Endothelial cell of umbilical vein (primary cell): ENCODE measurements around the gene ALG11. TPM values are rescaled to one million over a fixed set of nuclear protein-coding genes. Genes with fewer than 3 reads are reported as not detected.

Experiments
- BruUV-seq: library from RNA; stranded (reverse); fragments of 400-500 nt; replicated peaks from 2 replicates; lab custom pipeline; 2021; lab: Mats Ljungman, UMichigan
- CTCF ChIA-PET: fragments of 300-600, 350-600 bp; sonication (Branson Sonifier 250); formaldehyde crosslinking; loops from one replicate; lab custom pipeline; 2021; ENCODE audit warnings: antibody characterized with exemption, inconsistent platforms; lab: Charles Lee
- POLR2A ChIA-PET: fragments of 300-600, 350-600 bp; sonication (Branson Sonifier 250); formaldehyde crosslinking; loops from one replicate; lab custom pipeline; 2021; ENCODE audit warnings: antibody characterized with exemption, inconsistent platforms; lab: Charles Lee
- DNase-seq: peaks from one replicate; pipeline ENCODE4 v3.0.0-alpha.2; 2011; ENCODE audit warnings: low read depth, low spot score
- FAIRE-seq: peaks from 2 replicates; lab custom pipeline; 2011; peaks lifted over from hg19 to GRCh38; lab: Jason Lieb, UNC
- H2AFZ ChIP-seq: 2 replicates; pipeline ENCODE4 v1.6.0; 2012; ENCODE audit warnings: low read depth, low read length, control low read depth, inconsistent platforms
- H3K27ac ChIP-seq: 2 replicates; pipeline ENCODE4 v1.5.1; 2011; ENCODE audit warnings: low read depth, mild to moderate bottlenecking, control low read depth, low read length, moderate library complexity; ENCODE audit not compliant: insufficient read depth
- H3K27me3 ChIP-seq, 2 experiments: 2 replicates each; pipeline versions ENCODE4 v1.6.0 to v1.6.1; 2011; ENCODE audit warnings: low read length in 2 of 2, mixed read lengths in 1 of 2; ENCODE audit not compliant: control insufficient read depth in 2 of 2, insufficient read depth in 2 of 2
- H3K36me3 ChIP-seq, 2 experiments: 2 replicates in 1 of 2; 3 replicates in 1 of 2; pipeline ENCODE4 v1.5.1; 2011; ENCODE audit warnings: low read length in 2 of 2, mild to moderate bottlenecking in 1 of 2, moderate library complexity in 1 of 2; ENCODE audit not compliant: control insufficient read depth in 2 of 2, insufficient read depth in 2 of 2; ENCODE audit errors: extremely low read depth in 1 of 2
- H3K4me1 ChIP-seq: 3 replicates; pipeline ENCODE4 v1.5.1; 2011; ENCODE audit warnings: mild to moderate bottlenecking, low read length; ENCODE audit not compliant: control insufficient read depth, insufficient read depth; ENCODE audit errors: extremely low read depth
- H3K4me2 ChIP-seq: 2 replicates; pipeline ENCODE4 v1.6.1; 2011; ENCODE audit warnings: low read length, control low read depth, mixed read lengths; ENCODE audit not compliant: insufficient read depth
- H3K4me3 ChIP-seq, 3 experiments: fragments of 200-600 bp in 1 of 3; sonication (generic), shearing (Covaris generic) in 1 of 3; replicated peaks in 1 of 3; 2 replicates each; pipeline ENCODE4 v1.5.1; 2011 to 2016; ENCODE audit warnings: control low read depth in 3 of 3, low read length in 3 of 3, mild to moderate bottlenecking in 2 of 3, inconsistent platforms in 1 of 3, low read depth in 1 of 3, moderate library complexity in 1 of 3; ENCODE audit not compliant: insufficient read depth in 1 of 3
- H3K79me2 ChIP-seq: 2 replicates; pipeline ENCODE4 v1.6.0; 2012; ENCODE audit warnings: low read length, inconsistent platforms; ENCODE audit not compliant: control insufficient read depth, insufficient read depth
- H3K9ac ChIP-seq: replicated peaks from 2 replicates; pipeline ENCODE3; 2011; ENCODE audit warnings: low read length, control low read depth; ENCODE audit not compliant: insufficient read depth; ENCODE audit errors: extremely low read depth
- H3K9me1 ChIP-seq: replicated peaks from 3 replicates; pipeline ENCODE4 v1.6.0; 2011; ENCODE audit warnings: mild to moderate bottlenecking, low read length; ENCODE audit not compliant: control insufficient read depth, insufficient read depth; ENCODE audit errors: extremely low read depth
- H3K9me3 ChIP-seq: replicated peaks from 2 replicates; pipeline ENCODE4 v1.5.1; 2012; ENCODE audit warnings: low read length, inconsistent platforms; ENCODE audit not compliant: control insufficient read depth, insufficient read depth
- H4K20me1 ChIP-seq: replicated peaks from 2 replicates; pipeline ENCODE3; 2011; ENCODE audit warnings: mild to moderate bottlenecking, low read length; ENCODE audit not compliant: control insufficient read depth, insufficient read depth; ENCODE audit errors: extremely low read depth
- EZH2 ChIP-seq: IDR thresholded peaks from 2 replicates; pipeline ENCODE4 v1.6.1; 2012; ENCODE audit warnings: borderline replicate concordance, low read depth, mild to moderate bottlenecking, moderate library complexity, low read length, inconsistent platforms; ENCODE audit not compliant: severe bottlenecking
- FOS ChIP-seq: IDR thresholded peaks from 2 replicates; pipeline ENCODE4 v1.6.1; 2011; ENCODE audit warnings: mild to moderate bottlenecking, low read length, moderate library complexity, borderline replicate concordance; ENCODE audit not compliant: insufficient read depth
- GATA2 ChIP-seq: IDR thresholded peaks from 2 replicates; pipeline ENCODE4 v1.7.0; 2011; ENCODE audit warnings: low read depth, mild to moderate bottlenecking, moderate library complexity, mixed read lengths, low read length; ENCODE audit not compliant: insufficient read length, insufficient read depth
- JUN ChIP-seq: IDR thresholded peaks from 2 replicates; pipeline ENCODE4 v1.6.1; 2011; ENCODE audit warnings: borderline replicate concordance, low read depth; ENCODE audit not compliant: insufficient read length, insufficient read depth
- MYC ChIP-seq: IDR thresholded peaks from one replicate; pipeline ENCODE4 v1.6.1; 2011; ENCODE audit warnings: mild to moderate bottlenecking, low read depth, low read length
- POLR2A ChIP-seq: IDR thresholded peaks from 2 replicates; pipeline ENCODE4 v1.6.1; 2012; ENCODE audit warnings: low read depth, mild to moderate bottlenecking, control low read depth, low read length
- POLR2AphosphoS5 ChIP-seq: IDR thresholded peaks from 2 replicates; pipeline ENCODE4 v1.6.1; 2012; ENCODE audit warnings: low read depth, mild to moderate bottlenecking, control low read depth, low read length, moderate library complexity; ENCODE audit not compliant: insufficient read depth
- dilution Hi-C: fragments of 300-500 bp; cut with MboI; formaldehyde crosslinking; loops from one replicate; pipeline ENCODE4 v1.15.0; 2019; ENCODE audit warnings: low sequenced_read_pairs; ENCODE audit not compliant: extremely low pct_ligation_motif_present
- intact Hi-C: fragments of 100-400 bp; cut with micrococcal nuclease; formaldehyde crosslinking; loops from one replicate; pipeline ENCODE4 v1.10.0; 2022
- polyA plus RNA-seq, 4 experiments: library from polyadenylated mRNA; depleted of rRNA in 3 of 4; stranded (reverse) in 3 of 4; unstranded in 1 of 4; fragments of >200 nt; gene quantifications; 2 replicates each; pipeline versions ENCODE4 v1.2.1 to v1.2.3, GENCODE V29; 2011 to 2012; ENCODE audit warnings: missing spikeins in 1 of 4
- total RNA-seq: library from RNA; stranded (reverse); gene quantifications from 2 replicates; pipeline ENCODE4 v1.2.3, GENCODE V29; 2021
- TF ChIP-seq, protein P1 (sequence below): IDR thresholded peaks from 2 replicates; pipeline ENCODE4 v1.6.1; 2011; ENCODE audit not compliant: insufficient read depth, insufficient read length
- TF ChIP-seq, protein P2 (sequence below), 2 donors: IDR thresholded peaks; 1 replicate in 1 of 2; 2 replicates in 1 of 2; pipeline ENCODE4 v1.5.1; 2011; ENCODE audit warnings: low read length in 2 of 2, mild to moderate bottlenecking in 2 of 2, moderate library complexity in 2 of 2, control low read depth in 1 of 2, inconsistent platforms in 1 of 2, low read depth in 1 of 2; ENCODE audit not compliant: insufficient read depth in 1 of 2; ENCODE audit errors: extremely low read depth in 1 of 2

Gene ALG11
- total and polyA plus RNA-seq, 2 donors (not counting 3 experiments of a cell fraction or from before 2014, with no cell fraction given): 6.5 to 31.0 TPM

DNA sequence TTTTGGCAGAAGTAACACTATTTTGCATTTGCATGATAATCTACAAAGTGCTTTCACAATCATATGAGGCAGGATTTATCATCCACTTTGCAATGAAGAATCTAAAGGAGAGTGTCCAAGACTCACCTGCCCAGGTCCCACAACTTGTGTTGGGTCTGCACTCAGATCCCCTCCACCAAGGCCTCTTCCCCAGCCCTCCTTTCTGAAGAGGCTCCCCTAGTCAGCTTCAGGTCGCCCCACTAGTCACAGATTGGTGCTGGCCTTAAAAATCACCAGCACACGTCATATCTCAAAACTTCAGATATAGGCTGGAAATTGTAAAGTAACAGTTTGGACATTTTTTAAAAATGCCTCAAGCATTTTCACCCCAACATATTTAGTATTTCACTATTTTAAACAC is 18.5 kb upstream of the ALG11 start:
- Histone ChIP-seq H3K36me3 (no peaks in the 10 kb centered on the region), H3K9me3 (no peaks in the 10 kb centered on the region), H3K27me3 (peaks cover 13 to 15% of the 10 kb centered on the region in 2 experiments), H3K79me2 (no peaks in the 10 kb centered on the region), H3K27ac (no peak overlapping the region), H3K9me1 (no peaks in the 10 kb centered on the region), H3K4me2 (no peak overlapping the region), H3K9ac (no peak overlapping the region), H4K20me1 (no peaks in the 10 kb centered on the region), H2AFZ (no peak overlapping the region), H3K4me1 (no peaks in the 10 kb centered on the region), H3K4me3 (no peak overlapping the region)
- BruUV-seq: no TSS peak
- TF ChIP-seq POLR2A (no peak), EZH2 (no peak), POLR2AphosphoS5 (no peak), GATA2 (no peak), FOS (no peak), MYC (no peak), JUN (no peak)
- TF ChIP-seq, protein P1, sequence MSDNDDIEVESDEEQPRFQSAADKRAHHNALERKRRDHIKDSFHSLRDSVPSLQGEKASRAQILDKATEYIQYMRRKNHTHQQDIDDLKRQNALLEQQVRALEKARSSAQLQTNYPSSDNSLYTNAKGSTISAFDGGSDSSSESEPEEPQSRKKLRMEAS: no peak
- TF ChIP-seq, protein P2, sequence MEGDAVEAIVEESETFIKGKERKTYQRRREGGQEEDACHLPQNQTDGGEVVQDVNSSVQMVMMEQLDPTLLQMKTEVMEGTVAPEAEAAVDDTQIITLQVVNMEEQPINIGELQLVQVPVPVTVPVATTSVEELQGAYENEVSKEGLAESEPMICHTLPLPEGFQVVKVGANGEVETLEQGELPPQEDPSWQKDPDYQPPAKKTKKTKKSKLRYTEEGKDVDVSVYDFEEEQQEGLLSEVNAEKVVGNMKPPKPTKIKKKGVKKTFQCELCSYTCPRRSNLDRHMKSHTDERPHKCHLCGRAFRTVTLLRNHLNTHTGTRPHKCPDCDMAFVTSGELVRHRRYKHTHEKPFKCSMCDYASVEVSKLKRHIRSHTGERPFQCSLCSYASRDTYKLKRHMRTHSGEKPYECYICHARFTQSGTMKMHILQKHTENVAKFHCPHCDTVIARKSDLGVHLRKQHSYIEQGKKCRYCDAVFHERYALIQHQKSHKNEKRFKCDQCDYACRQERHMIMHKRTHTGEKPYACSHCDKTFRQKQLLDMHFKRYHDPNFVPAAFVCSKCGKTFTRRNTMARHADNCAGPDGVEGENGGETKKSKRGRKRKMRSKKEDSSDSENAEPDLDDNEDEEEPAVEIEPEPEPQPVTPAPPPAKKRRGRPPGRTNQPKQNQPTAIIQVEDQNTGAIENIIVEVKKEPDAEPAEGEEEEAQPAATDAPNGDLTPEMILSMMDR (IDR thresholded peaks at IDR 0.05; ENCODE audit: extremely low read depth in 1 of 2, insufficient read depth in 1 of 2, low read depth in 1 of 2, low read length in 2 of 2): no peak
- dilution Hi-C loops: no loop called here
- FAIRE-seq (no peak), DNase-seq (no peak)
- POLR2A ChIA-PET: no interaction called here
- CTCF ChIA-PET: no interaction called here
- intact Hi-C loops: no loop called here
